HPDE6-E6E7 (cell line): ENCODE results near the gene CAPS2.
"Not testable (repeated sequence)": the region's sequence is repeated elsewhere in the genome, so short reads cannot be mapped to it uniquely, and the experiment has no call there.

Experiments used
- DNase-seq: peaks from one replicate; pipeline ENCODE4 v3.0.0; 2011; ENCODE audit warnings: missing footprints; ENCODE audit errors: extremely low spot score

CAPS2 gene

GRCh38 chr12:75329918-75330826 lies at the start of gene CAPS2:
Gene CAPS2 (minus strand): TSS chr12:75330324. CDS start chr12:75326498, 3,826 bp downstream.
- peak; percentile 75 for DNase-seq

DNA sequence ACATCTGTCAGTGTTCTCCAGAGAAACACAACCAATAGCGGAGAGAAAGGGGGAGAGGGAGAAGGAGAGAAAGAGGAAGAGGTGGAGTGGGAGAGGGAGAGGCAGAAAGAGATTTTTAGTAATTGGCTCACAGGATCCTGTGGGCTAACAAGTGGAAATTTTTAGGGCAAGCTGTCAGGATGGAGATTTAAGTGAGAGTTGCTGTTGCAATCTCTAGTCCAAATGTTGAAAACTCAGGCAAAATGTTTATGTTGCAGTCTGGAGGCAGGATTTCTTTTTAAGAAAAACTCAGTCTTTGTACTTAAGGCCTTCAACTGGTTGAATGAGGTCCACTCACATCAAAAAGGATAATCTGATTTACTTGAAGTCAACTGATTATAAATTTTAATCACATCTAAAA lies 48.2 kb upstream of the CAPS2 start:
- no peak for DNase-seq

DNA sequence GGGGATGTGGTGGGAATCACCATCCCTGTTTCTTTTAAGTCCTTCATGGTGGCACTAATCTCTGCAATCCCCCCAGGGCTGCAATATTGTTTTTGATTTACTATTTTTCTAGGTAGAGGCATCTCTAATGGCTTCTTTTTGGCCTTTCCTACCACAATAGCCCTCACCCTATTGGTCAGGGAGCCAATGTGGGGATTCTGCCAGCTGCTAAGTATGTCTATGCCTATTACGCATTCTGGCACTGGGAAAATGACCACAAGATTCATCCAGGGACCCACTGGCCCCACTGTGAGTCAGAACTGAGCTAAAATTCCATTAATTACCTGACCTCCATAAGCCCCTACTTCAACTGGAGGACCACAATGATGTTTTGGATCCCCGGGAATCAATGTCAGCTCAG lies 44.8 kb upstream of the CAPS2 start:
- DNase-seq = no peak

- no peak for DNase-seq
Measured at GRCh38 chr12:75366629-75367028, 36.5 kb upstream of the CAPS2 start.

- DNase-seq = no peak
Measured at GRCh38 chr12:75364919-75365318, 34.8 kb upstream of the CAPS2 start.

DNA sequence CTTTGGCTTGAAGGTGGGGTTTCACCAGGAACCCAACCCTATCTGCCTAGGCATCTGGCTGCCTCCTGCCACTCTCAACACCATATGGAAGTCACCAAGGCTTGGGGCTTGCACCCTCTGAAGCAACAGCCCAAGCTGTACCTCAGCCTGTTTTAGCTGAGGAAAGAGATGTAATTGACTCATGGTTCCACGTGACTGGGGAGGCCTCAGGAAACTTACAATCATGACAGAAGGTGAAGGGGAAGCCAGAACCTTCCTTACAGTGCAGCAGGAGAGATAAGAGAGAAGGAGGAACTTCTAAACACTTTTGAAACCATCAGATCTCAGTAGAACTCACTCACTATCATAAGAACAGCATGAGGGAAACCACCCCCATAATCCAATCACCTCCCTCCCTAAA lies 31.3 kb upstream of the CAPS2 start:
- no peak for DNase-seq

DNA sequence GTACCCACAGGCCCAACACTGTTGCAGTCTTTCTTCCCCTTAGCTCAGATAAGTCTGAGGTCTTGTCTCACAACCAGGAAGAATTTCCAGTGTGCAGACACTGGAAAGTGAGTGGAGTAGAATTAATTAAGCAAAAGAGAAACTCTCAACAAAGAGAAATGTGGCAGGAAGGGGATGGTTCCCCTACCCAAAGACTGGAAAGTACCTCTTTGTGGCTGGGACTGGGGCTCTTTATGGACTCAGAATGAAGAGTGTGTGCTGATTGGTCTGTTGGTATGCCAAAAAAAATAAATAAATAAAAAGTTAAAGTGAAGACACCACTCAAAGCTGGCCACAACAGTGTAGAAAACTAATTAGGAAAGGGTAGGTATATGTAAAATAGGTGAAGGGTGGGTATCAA lies 30.8 kb upstream of the CAPS2 start:
- no peak for DNase-seq

DNA sequence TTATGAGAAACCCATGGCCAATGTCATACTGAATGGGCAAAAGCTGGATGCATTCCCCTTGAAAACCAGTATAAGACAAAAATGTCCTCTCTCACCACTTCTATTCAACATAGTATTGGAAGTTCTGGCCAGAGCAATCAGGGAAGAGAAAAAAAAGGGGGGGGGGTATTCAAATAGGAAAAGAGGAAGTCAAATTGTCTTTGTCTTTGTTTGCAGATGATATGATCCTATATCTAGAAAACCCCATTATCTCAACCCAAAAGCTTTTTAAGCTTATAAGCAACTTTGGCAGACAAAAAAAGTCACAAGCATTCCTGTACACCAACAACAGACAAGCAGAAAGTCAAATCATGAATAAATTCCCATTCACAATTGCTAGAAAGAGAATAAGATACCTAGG lies 23.9 kb upstream of the CAPS2 start:
- no peak for DNase-seq

DNA sequence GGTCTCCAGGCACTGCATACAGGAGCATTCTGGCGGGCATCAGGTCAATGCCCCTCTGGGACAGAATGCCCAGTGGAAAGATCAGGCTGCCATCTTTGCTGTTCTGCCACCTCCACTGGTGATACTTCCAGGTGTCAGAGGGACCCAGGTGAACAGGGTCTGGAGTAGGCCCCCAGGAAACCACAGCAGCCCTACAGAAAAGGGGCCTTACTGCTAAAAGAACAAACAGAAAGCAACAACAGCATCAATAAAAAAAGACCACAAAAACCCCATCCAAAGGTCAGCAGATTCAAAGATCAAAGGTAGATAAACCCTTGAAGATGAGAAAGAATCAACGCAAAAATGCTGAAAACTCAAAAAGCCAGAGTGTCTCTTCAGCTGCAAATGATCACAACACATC lies 20.3 kb upstream of the CAPS2 start:
- DNase-seq = no peak

- DNase-seq = no peak
Measured at GRCh38 chr12:75349946-75350345, 19.8 kb upstream of the CAPS2 start.

- not testable (repeated sequence) for DNase-seq
Measured at GRCh38 chr12:75346215-75346614, 16.1 kb upstream of the CAPS2 start.

GRCh38 chr12:75345531-75345930 lies 15.4 kb upstream of the CAPS2 start:
- peak; percentile 11 for DNase-seq

DNA sequence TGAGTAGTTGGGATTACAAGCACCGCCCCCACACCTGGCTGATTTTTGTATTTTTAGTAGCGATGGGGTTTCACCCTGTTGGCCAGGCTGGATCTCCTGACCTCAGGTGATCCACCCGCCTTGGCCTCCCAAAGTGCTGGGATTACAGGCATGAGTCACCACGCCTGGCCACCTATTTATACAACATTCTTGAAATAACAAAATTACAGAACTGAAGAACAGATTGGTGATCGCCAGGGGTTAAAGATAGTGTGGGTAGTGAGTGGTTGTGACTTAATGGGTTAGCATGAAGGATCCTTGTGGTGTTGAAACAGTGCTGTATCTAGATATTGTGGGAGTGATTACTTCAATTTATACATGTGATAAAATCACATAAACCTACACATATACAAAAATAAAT lies 11.7 kb upstream of the CAPS2 start:
- DNase-seq = no peak

GRCh38 chr12:75337905-75338304 lies 7.8 kb upstream of the CAPS2 start:
- DNase-seq = no peak

GRCh38 chr12:75334384-75335030 lies 4.4 kb upstream of the CAPS2 start, which contains the start of gene GLIPR1L1:
Gene GLIPR1L1 (plus strand): TSS chr12:75334670. CDS start chr12:75334729, 59 bp downstream.
- peak; percentile 47 for DNase-seq

GRCh38 chr12:75327642-75328041 lies 2.5 kb downstream of the CAPS2 start:
- DNase-seq = no peak

DNA sequence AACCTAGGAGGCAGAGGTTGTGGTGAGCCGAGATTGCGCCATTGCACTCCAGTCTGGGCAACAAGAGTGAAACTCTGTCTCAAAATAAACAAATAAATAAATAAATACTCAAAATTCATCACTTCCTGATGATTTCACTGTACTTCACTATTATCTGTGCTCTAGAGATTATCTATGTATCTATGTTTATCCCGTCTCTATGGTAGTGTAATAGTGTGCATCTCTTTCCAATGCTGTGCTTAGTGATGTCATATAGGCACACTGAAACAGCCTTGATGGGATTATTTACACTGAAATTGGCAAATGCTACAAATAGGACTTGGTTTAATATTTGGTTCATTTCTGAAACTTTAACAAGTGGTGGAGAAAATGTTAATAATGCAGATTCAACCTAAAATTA lies 6.5 kb downstream of the CAPS2 start:
- DNase-seq = no peak

DNA sequence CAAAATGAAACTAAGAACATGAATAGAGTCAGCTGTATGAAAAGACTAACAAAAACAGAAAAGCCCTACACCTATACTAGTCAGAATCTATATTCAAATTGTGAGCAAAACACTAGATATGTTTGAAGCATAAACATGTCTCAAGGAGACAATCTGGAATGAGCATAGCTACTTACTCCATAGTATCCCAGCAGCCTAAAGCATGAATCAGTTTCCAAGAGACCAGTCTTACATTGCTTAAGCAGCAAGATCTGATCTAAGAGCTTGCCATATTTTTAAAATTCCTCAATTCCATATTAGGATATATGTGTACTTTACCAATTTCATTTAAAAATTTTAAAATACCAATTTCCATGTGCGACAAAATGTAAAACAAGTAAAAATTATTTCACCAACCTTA lies 7.7 kb downstream of the CAPS2 start:
- no peak for DNase-seq

- DNase-seq = no peak
Measured at GRCh38 chr12:75317784-75318183, 12.3 kb downstream of the CAPS2 start.

DNA sequence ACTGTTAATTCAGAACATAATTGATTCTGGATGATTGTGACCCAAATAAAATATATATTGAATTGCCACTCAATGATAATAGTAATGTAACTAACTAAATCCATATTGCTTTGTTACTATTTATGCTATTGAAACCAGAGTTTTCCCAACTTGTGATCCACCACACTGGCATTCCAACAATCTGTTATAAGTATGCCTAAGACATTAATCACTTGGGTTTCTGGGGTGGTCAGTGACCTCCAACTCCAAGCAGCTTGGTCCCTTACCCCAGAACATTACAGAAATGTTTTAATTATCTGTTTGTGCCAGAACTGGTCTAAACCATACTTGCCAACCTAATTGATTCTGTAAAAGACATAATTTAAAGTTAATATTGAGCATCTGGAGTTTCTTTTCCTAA lies 14.6 kb downstream of the CAPS2 start:
- DNase-seq = no peak

DNA sequence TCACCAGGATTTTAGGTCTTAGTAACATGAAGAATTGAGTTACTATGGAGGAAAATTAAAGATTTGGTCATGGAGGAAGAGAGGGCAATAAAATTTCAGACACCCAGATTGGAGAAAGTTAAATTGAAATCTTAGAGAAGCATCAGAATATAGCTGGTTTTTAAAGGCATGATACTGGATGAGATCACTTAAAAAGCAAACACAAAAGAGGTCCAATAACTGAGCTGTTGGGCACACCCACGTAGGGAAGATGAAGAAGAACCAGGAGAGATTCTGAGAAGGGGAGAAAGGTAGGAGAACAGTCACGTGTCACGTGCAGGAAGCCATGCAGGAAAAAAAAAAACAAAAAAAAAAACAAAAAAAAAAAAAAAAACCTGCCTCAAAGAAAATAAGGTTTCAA lies 18.8 kb downstream of the CAPS2 start:
- DNase-seq = no peak

- no peak for DNase-seq
Measured at GRCh38 chr12:75308279-75308678, 21.8 kb downstream of the CAPS2 start.
